Suprapubic skin (tissue), 4 donors: ENCODE measurements around the gene TMEM260. TPM values are rescaled to one million over a fixed set of nuclear protein-coding genes. Genes with fewer than 3 reads are reported as not detected.

ENCODE experiments used
- DNase-seq, 2 donors: peaks; one replicate each; pipeline ENCODE4 v3.0.0-alpha.2; 2019; ENCODE audit warnings: low spot score in 2 of 2
- H3K27ac ChIP-seq: fragments of 200-600 bp; sonication (generic); one replicate; pipeline ENCODE4 v1.5.1; 2019
- H3K27me3 ChIP-seq: fragments of 200-600 bp; sonication (generic); one replicate; pipeline ENCODE4 v1.5.1; 2019
- H3K36me3 ChIP-seq: fragments of 200-600 bp; sonication (generic); one replicate; pipeline ENCODE4 v1.5.1; 2019
- H3K4me1 ChIP-seq: fragments of 200-600 bp; sonication (generic); one replicate; pipeline ENCODE4 v1.5.1; 2019
- H3K4me3 ChIP-seq: fragments of 200-600 bp; sonication (generic); one replicate; pipeline ENCODE4 v1.5.1; 2019; ENCODE audit warnings: mild to moderate bottlenecking
- H3K9me3 ChIP-seq: fragments of 200-600 bp; sonication (generic); one replicate; pipeline ENCODE4 v1.5.1; 2019
- CTCF ChIP-seq, 2 donors: fragments of 200-600 bp in 1 of 2; fragments of 450-650 bp in 1 of 2; sonication (generic) in 1 of 2; IDR thresholded peaks; one replicate each; pipeline ENCODE4 v1.5.1; 2016 to 2019; ENCODE audit warnings: antibody characterized with exemption in 2 of 2, mild to moderate bottlenecking in 1 of 2, moderate library complexity in 1 of 2
- EP300 ChIP-seq: sonication (generic); formaldehyde crosslinking; IDR thresholded peaks from one replicate; pipeline ENCODE4 v1.6.1; 2017; ENCODE audit warnings: antibody characterized with exemption
- POLR2A ChIP-seq, 2 donors: fragments of 450-650 bp; IDR thresholded peaks; one replicate each; pipeline ENCODE4 v1.6.1; 2017; ENCODE audit warnings: antibody characterized with exemption in 2 of 2, mild to moderate bottlenecking in 2 of 2, moderate library complexity in 2 of 2
- POLR2AphosphoS5 ChIP-seq, 3 donors: sonication (generic); formaldehyde crosslinking; IDR thresholded peaks; one replicate each; pipeline ENCODE4 v1.6.1; 2017; ENCODE audit warnings: antibody characterized with exemption in 3 of 3
- WGBS: methylation state at CpG from one replicate; pipeline ENCODE4 v1.1.5; 2018; 5-methylcytosine and 5-hydroxymethylcytosine counted together
- total RNA-seq, 4 donors: library from RNA; depleted of rRNA; stranded (reverse); fragments of >200 nt; gene quantifications; one replicate each; pipeline ENCODE4 v1.1.0, GENCODE V29; 2016

The TMEM260 gene
- total RNA-seq, 4 donors from 2014 or later = 15.4 to 34.1 (median 19.5) TPM

GRCh38 chr14:56649382-56649781, 69.8 kb downstream of the TMEM260 start:
- no peaks in the 10 kb centered on the region for H3K9me3 ChIP-seq

GRCh38 chr14:56650048-56650447, 70.5 kb downstream of the TMEM260 start:
- Histone ChIP-seq H3K9me3 (no peaks in the 10 kb centered on the region), H3K4me1 (no peaks in the 10 kb centered on the region), H3K27ac (no peak overlapping the region), H3K36me3 (peaks cover 12% of the 10 kb centered on the region), H3K4me3 (no peak overlapping the region), H3K27me3 (no peaks in the 10 kb centered on the region)
- no peak for TF ChIP-seq POLR2AphosphoS5 (IDR thresholded peaks at IDR 0.05)
- no peak for TF ChIP-seq POLR2A (IDR thresholded peaks at IDR 0.05)
- TF ChIP-seq CTCF (IDR thresholded peaks at IDR 0.05) = no peak
- no peak for TF ChIP-seq EP300
- DNase-seq = no peak
- WGBS = 85% methylated on average over 9 of the region's 9 CpGs

More at GRCh38 chr14:56649382-56649781, 69.8 kb downstream of the TMEM260 start:
- WGBS = 96% methylated on average over 3 of the region's 3 CpGs
- Histone ChIP-seq H3K27me3 (no peaks in the 10 kb centered on the region), H3K4me3 (no peak overlapping the region), H3K27ac (no peak overlapping the region), H3K36me3 (peaks cover 12% of the 10 kb centered on the region), H3K4me1 (no peaks in the 10 kb centered on the region)
- DNase-seq = no peak
- TF ChIP-seq EP300 = no peak
- TF ChIP-seq CTCF (IDR thresholded peaks at IDR 0.05) = no peak
- TF ChIP-seq POLR2A (IDR thresholded peaks at IDR 0.05) = no peak

- no peak overlapping the region for H3K27ac ChIP-seq
- H3K36me3 ChIP-seq = peaks cover 12% of the 10 kb centered on the region
- H3K4me1 ChIP-seq = no peaks in the 10 kb centered on the region
- H3K9me3 ChIP-seq = no peaks in the 10 kb centered on the region
- H3K27me3 ChIP-seq = no peaks in the 10 kb centered on the region
- TF ChIP-seq POLR2A (IDR thresholded peaks at IDR 0.05) (no peak), EP300 (no peak), POLR2AphosphoS5 (IDR thresholded peaks at IDR 0.05) (no peak), CTCF (IDR thresholded peaks at IDR 0.05) (no peak)
- H3K4me3 ChIP-seq = no peak overlapping the region
- no peak for DNase-seq
Measured at GRCh38 chr14:56650979-56651378, 71.4 kb downstream of the TMEM260 start.

GRCh38 chr14:56657604-56658003, 78.0 kb downstream of the TMEM260 start:
- no peak for DNase-seq
- WGBS = 73% methylated on average over 2 of the region's 2 CpGs

GRCh38 chr14:56659378-56659777, 79.8 kb downstream of the TMEM260 start:
- 45% methylated on average over 8 of the region's 8 CpGs for WGBS

More at GRCh38 chr14:56657604-56658003, 78.0 kb downstream of the TMEM260 start:
- H3K27me3 ChIP-seq = no peaks in the 10 kb centered on the region
- no peaks in the 10 kb centered on the region for H3K9me3 ChIP-seq
- no peak overlapping the region for H3K4me3 ChIP-seq
- no peaks in the 10 kb centered on the region for H3K4me1 ChIP-seq
- no peaks in the 10 kb centered on the region for H3K36me3 ChIP-seq
- TF ChIP-seq CTCF (IDR thresholded peaks at IDR 0.05) = no peak
- no peak for TF ChIP-seq POLR2A (IDR thresholded peaks at IDR 0.05)
- no peak for TF ChIP-seq POLR2AphosphoS5 (IDR thresholded peaks at IDR 0.05)
- H3K27ac ChIP-seq = no peak overlapping the region

More at GRCh38 chr14:56659378-56659777, 79.8 kb downstream of the TMEM260 start:
- no peaks in the 10 kb centered on the region for H3K36me3 ChIP-seq
- H3K27ac ChIP-seq = no peak overlapping the region
- no peaks in the 10 kb centered on the region for H3K27me3 ChIP-seq
- no peaks in the 10 kb centered on the region for H3K9me3 ChIP-seq
- no peak for DNase-seq
- no peak overlapping the region for H3K4me3 ChIP-seq
- no peak for TF ChIP-seq EP300
- TF ChIP-seq POLR2A (IDR thresholded peaks at IDR 0.05) = no peak
- TF ChIP-seq POLR2AphosphoS5 (IDR thresholded peaks at IDR 0.05) = no peak
- no peak for TF ChIP-seq CTCF (IDR thresholded peaks at IDR 0.05)
- H3K4me1 ChIP-seq = no peaks in the 10 kb centered on the region
